Sigmoid colon (tissue), 4 donors: ENCODE measurements around the gene LONRF2.

Experiments used
- CTCF ChIP-seq, 4 experiments: fragments of 450-650 bp in 3 of 4; fragments of 200-600 bp in 1 of 4; IDR thresholded peaks; one replicate each; pipeline ENCODE4 v1.5.1; 2016 to 2019; ENCODE audit warnings: antibody characterized with exemption in 4 of 4, mild to moderate bottlenecking in 3 of 4, moderate library complexity in 2 of 4
- EP300 ChIP-seq, 4 donors: sonication (generic); formaldehyde crosslinking; IDR thresholded peaks; one replicate each; pipeline ENCODE4 v1.6.1; 2017; ENCODE audit warnings: antibody characterized with exemption in 4 of 4
- POLR2A ChIP-seq, 2 donors: fragments of 450-650 bp; IDR thresholded peaks; one replicate each; pipeline ENCODE4 v1.6.1; 2016; ENCODE audit warnings: antibody characterized with exemption in 2 of 2, mild to moderate bottlenecking in 2 of 2, moderate library complexity in 2 of 2
- POLR2AphosphoS5 ChIP-seq, 4 donors: sonication (generic); formaldehyde crosslinking; IDR thresholded peaks; one replicate each; pipeline ENCODE4 v1.6.1; 2017; ENCODE audit warnings: antibody characterized with exemption in 4 of 4

GRCh38 chr2:100294162-100294497, 28.2 kb downstream of the LONRF2 start:
- TF ChIP-seq CTCF (IDR thresholded peaks at IDR 0.05) (no peak), POLR2A (IDR thresholded peaks at IDR 0.05) (no peak), POLR2AphosphoS5 (IDR thresholded peaks at IDR 0.05) (no peak), EP300 (IDR thresholded peaks at IDR 0.05) (no peak)
